A549 (cell line): Measurements from ENCODE around the gene ARMH2. TPM values are rescaled to one million over a fixed set of nuclear protein-coding genes. Genes with fewer than 3 reads are reported as not detected.
A peak's percentile ranks its signal among the peaks of the same experiment; 100 is the strongest.

ENCODE experiments used
- ATAC-seq, 2 experiments: fragments of 200-7000 bp in 1 of 2; fragments of >200 bp in 1 of 2; cut with Nextera tagmentation in 1 of 2; cut with Tn5 transposase in 1 of 2; 3 replicates each; pipeline versions ENCODE4 v1.8.0 to v1.9.1; 2018 to 2020; ENCODE audit warnings: mild to moderate bottlenecking in 1 of 2, moderate library complexity in 1 of 2
- CTCF ChIA-PET: fragments of 300-600 bp; sonication (Branson Sonifier 250); formaldehyde crosslinking; extraction: SDS; loops from one replicate; lab custom pipeline; 2021; ENCODE audit warnings: antibody characterized with exemption, inconsistent platforms; lab: Yijun Ruan, JAX
- POLR2A ChIA-PET: fragments of 350-600 bp; formaldehyde crosslinking; extraction: SDS; loops from one replicate; lab custom pipeline; 2021; ENCODE audit warnings: antibody characterized with exemption, inconsistent platforms; lab: Yijun Ruan, JAX
- DNase-seq, 2 experiments: peaks; one replicate each; pipeline versions ENCODE4 v3.0.0 to v3.0.0-alpha.2; 2011 to 2016; ENCODE audit warnings: low read depth in 1 of 2, low spot score in 1 of 2
- FAIRE-seq: peaks from 2 replicates; lab custom pipeline; 2011; peaks lifted over from hg19 to GRCh38; lab: Jason Lieb, UNC
- H3K27ac ChIP-seq, 2 experiments: fragments of >200 bp; sonication (Bioruptor Twin); formaldehyde crosslinking; 3 replicates each; pipeline ENCODE4 v1.5.1; 2016 to 2017
- H3K4me1 ChIP-seq: fragments of >200 bp; sonication (Bioruptor Twin); formaldehyde crosslinking; 3 replicates; pipeline ENCODE4 v1.6.1; 2016
- H3K4me2 ChIP-seq: fragments of >200 bp; sonication (Bioruptor Twin); formaldehyde crosslinking; 3 replicates; pipeline ENCODE4 v1.6.1; 2016
- H3K4me3 ChIP-seq: fragments of >200 bp; sonication (Bioruptor Twin); formaldehyde crosslinking; 3 replicates; pipeline ENCODE4 v1.5.1; 2016
- H3K9me3 ChIP-seq: fragments of >200 bp; sonication (Bioruptor Twin); formaldehyde crosslinking; 3 replicates; pipeline ENCODE4 v1.6.1; 2016
- CBX2 ChIP-seq: fragments of 200-600 bp; sonication (generic); IDR thresholded peaks from 2 replicates; pipeline ENCODE4 v1.6.1; 2016; ENCODE audit warnings: low read depth, mild to moderate bottlenecking, borderline replicate concordance
- CEBPB ChIP-seq, 2 experiments: fragments of >200 bp in 1 of 2; sonication (Bioruptor Twin) in 1 of 2; formaldehyde crosslinking in 1 of 2; IDR thresholded peaks; 2 replicates each; pipeline ENCODE4 v1.6.1; 2012 to 2016
- CHD2 ChIP-seq: fragments of 150-350 bp; IDR thresholded peaks from 2 replicates; pipeline ENCODE4 v1.6.1; 2014; ENCODE audit warnings: low read length; ENCODE audit not compliant: partially characterized antibody
- CHD4 ChIP-seq: fragments of 200-600 bp; sonication (generic); IDR thresholded peaks from 2 replicates; pipeline ENCODE4 v1.6.1; 2016; ENCODE audit warnings: antibody characterized with exemption, mild to moderate bottlenecking, borderline replicate concordance
- EHMT2 ChIP-seq: fragments of 200-600 bp; sonication (generic); IDR thresholded peaks from 2 replicates; pipeline ENCODE4 v1.6.1; 2016; ENCODE audit warnings: antibody characterized with exemption, low read depth, mild to moderate bottlenecking, moderate library complexity
- EP300 ChIP-seq, 2 experiments: fragments of >200 bp; sonication (Bioruptor Twin); formaldehyde crosslinking; IDR thresholded peaks; 2 replicates in 1 of 2; 3 replicates in 1 of 2; pipeline ENCODE4 v1.6.1; 2016 to 2017
- HDAC2 ChIP-seq: fragments of 200-600 bp; sonication (generic); IDR thresholded peaks from 2 replicates; pipeline ENCODE4 v1.6.1; 2016
- HES2 ChIP-seq: fragments of >200 bp; sonication (Bioruptor Twin); formaldehyde crosslinking; IDR thresholded peaks from 2 replicates; pipeline ENCODE4 v1.6.1; 2016
- HOXB5 ChIP-seq: fragments of 250-450 bp; sonication (Bioruptor Pico); IDR thresholded peaks from 2 replicates; pipeline ENCODE4 v1.5.0; 2020; ENCODE audit warnings: mild to moderate bottlenecking, moderate library complexity
- JUNB ChIP-seq: fragments of >200 bp; sonication (Bioruptor Twin); formaldehyde crosslinking; IDR thresholded peaks from 2 replicates; pipeline ENCODE4 v1.6.1; 2016
- KDM1A ChIP-seq: fragments of 200-600 bp; sonication (generic); IDR thresholded peaks from 2 replicates; pipeline ENCODE4 v1.6.1; 2016; ENCODE audit warnings: low read depth, mild to moderate bottlenecking
- NFE2L2 ChIP-seq: fragments of 150-350 bp; conservative IDR thresholded peaks from 2 replicates; pipeline ENCODE4 v1.6.1; 2014; ENCODE audit warnings: low read length
- RFX5 ChIP-seq: fragments of 450-650 bp; IDR thresholded peaks from 2 replicates; pipeline ENCODE4 v1.7.1; 2014; ENCODE audit warnings: antibody characterized with exemption, mild to moderate bottlenecking, moderate library complexity
- RNF2 ChIP-seq: fragments of 200-600 bp; sonication (generic); IDR thresholded peaks from 2 replicates; pipeline ENCODE4 v1.6.1; 2016; ENCODE audit warnings: low read depth, mild to moderate bottlenecking, antibody characterized with exemption, moderate library complexity, borderline replicate concordance
- SMC3 ChIP-seq: fragments of >200 bp; sonication (Bioruptor Twin); formaldehyde crosslinking; IDR thresholded peaks from 3 replicates; pipeline ENCODE4 v1.6.1; 2018; ENCODE audit warnings: inconsistent platforms
- SREBF2 ChIP-seq: fragments of 450-650 bp; IDR thresholded peaks from 2 replicates; pipeline ENCODE4 v1.6.1; 2014; ENCODE audit warnings: mild to moderate bottlenecking, moderate library complexity
- ZC3H11A ChIP-seq: fragments of 450-650 bp; IDR thresholded peaks from 2 replicates; pipeline ENCODE4 v1.6.1; 2014; ENCODE audit warnings: antibody characterized with exemption, mild to moderate bottlenecking
- ZFP36 ChIP-seq: fragments of 450-650 bp; IDR thresholded peaks from 2 replicates; pipeline ENCODE4 v1.6.1; 2014; ENCODE audit warnings: borderline replicate concordance; ENCODE audit not compliant: partially characterized antibody
- WGBS: methylation state at CpG from one replicate; pipeline ENCODE4 v1.1.6; 2017; ENCODE audit errors: missing lambda C conversion rate; 5-methylcytosine and 5-hydroxymethylcytosine counted together
- polyA plus RNA-seq, 4 experiments: library from polyadenylated mRNA; depleted of rRNA in 3 of 4; stranded (reverse); fragments of >200 nt; fragmentation: RNase III in 1 of 4; extraction: RNeasy Plus Mini Kit Qiagen cat#74134 plus additional on column Dnase treatment in 1 of 4; gene quantifications; 2 replicates in 3 of 4; 3 replicates in 1 of 4; pipeline ENCODE4 v1.2.3, GENCODE V29; 2011 to 2017
- TF ChIP-seq, protein P1 (sequence below): fragments of >200 bp; sonication (Bioruptor Twin); formaldehyde crosslinking; IDR thresholded peaks from 3 replicates; pipeline ENCODE4 v1.6.1; 2016
- TF ChIP-seq, protein P2 (sequence below): IDR thresholded peaks from 2 replicates; pipeline ENCODE4 v1.6.1; 2012
- TF ChIP-seq, protein P3 (sequence below): fragments of 250-450 bp; sonication (Bioruptor Pico); IDR thresholded peaks from 2 replicates; pipeline ENCODE4 v1.5.0; 2021; ENCODE audit warnings: mild to moderate bottlenecking, moderate library complexity, borderline replicate concordance
- TF ChIP-seq, protein P4 (sequence below): fragments of >200 bp; sonication (Bioruptor Twin); formaldehyde crosslinking; IDR thresholded peaks from 3 replicates; pipeline ENCODE4 v1.5.1; 2016
- TF ChIP-seq, protein P5 (sequence below): fragments of 450-650 bp; IDR thresholded peaks from 2 replicates; pipeline ENCODE4 v1.6.1; 2014; ENCODE audit warnings: antibody characterized with exemption

Gene ARMH2
- polyA plus RNA-seq, 2 of the 4 experiments (the other 2 are of a cell fraction): not detected

GRCh38 chr6:24788031-24788665, 10.6 kb downstream of the ARMH2 start:
- no peaks in the 10 kb centered on the region for H3K9me3 ChIP-seq
- FAIRE-seq (no peak), ATAC-seq (no peak)
- H3K27ac ChIP-seq: no peak overlapping the region
- no peak overlapping the region for H3K4me2 ChIP-seq
- TF ChIP-seq, protein P1, sequence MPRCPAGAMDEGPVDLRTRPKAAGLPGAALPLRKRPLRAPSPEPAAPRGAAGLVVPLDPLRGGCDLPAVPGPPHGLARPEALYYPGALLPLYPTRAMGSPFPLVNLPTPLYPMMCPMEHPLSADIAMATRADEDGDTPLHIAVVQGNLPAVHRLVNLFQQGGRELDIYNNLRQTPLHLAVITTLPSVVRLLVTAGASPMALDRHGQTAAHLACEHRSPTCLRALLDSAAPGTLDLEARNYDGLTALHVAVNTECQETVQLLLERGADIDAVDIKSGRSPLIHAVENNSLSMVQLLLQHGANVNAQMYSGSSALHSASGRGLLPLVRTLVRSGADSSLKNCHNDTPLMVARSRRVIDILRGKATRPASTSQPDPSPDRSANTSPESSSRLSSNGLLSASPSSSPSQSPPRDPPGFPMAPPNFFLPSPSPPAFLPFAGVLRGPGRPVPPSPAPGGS: no peak
- TF ChIP-seq EHMT2: no peak
- no peak for TF ChIP-seq HES2
- TF ChIP-seq, protein P2, sequence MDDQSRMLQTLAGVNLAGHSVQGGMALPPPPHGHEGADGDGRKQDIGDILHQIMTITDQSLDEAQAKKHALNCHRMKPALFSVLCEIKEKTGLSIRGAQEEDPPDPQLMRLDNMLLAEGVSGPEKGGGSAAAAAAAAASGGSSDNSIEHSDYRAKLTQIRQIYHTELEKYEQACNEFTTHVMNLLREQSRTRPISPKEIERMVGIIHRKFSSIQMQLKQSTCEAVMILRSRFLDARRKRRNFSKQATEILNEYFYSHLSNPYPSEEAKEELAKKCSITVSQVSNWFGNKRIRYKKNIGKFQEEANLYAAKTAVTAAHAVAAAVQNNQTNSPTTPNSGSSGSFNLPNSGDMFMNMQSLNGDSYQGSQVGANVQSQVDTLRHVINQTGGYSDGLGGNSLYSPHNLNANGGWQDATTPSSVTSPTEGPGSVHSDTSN: no peak
- no peak for TF ChIP-seq RFX5
- TF ChIP-seq, protein P3, sequence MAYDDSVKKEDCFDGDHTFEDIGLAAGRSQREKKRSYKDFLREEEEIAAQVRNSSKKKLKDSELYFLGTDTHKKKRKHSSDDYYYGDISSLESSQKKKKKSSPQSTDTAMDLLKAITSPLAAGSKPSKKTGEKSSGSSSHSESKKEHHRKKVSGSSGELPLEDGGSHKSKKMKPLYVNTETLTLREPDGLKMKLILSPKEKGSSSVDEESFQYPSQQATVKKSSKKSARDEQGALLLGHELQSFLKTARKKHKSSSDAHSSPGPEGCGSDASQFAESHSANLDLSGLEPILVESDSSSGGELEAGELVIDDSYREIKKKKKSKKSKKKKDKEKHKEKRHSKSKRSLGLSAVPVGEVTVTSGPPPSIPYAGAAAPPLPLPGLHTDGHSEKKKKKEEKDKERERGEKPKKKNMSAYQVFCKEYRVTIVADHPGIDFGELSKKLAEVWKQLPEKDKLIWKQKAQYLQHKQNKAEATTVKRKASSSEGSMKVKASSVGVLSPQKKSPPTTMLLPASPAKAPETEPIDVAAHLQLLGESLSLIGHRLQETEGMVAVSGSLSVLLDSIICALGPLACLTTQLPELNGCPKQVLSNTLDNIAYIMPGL (CRISPR knock-in tag): no peak
- TF ChIP-seq SMC3: no peak
- TF ChIP-seq, protein P4, sequence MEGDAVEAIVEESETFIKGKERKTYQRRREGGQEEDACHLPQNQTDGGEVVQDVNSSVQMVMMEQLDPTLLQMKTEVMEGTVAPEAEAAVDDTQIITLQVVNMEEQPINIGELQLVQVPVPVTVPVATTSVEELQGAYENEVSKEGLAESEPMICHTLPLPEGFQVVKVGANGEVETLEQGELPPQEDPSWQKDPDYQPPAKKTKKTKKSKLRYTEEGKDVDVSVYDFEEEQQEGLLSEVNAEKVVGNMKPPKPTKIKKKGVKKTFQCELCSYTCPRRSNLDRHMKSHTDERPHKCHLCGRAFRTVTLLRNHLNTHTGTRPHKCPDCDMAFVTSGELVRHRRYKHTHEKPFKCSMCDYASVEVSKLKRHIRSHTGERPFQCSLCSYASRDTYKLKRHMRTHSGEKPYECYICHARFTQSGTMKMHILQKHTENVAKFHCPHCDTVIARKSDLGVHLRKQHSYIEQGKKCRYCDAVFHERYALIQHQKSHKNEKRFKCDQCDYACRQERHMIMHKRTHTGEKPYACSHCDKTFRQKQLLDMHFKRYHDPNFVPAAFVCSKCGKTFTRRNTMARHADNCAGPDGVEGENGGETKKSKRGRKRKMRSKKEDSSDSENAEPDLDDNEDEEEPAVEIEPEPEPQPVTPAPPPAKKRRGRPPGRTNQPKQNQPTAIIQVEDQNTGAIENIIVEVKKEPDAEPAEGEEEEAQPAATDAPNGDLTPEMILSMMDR: no peak
- TF ChIP-seq JUNB: no peak
- TF ChIP-seq, protein P5, sequence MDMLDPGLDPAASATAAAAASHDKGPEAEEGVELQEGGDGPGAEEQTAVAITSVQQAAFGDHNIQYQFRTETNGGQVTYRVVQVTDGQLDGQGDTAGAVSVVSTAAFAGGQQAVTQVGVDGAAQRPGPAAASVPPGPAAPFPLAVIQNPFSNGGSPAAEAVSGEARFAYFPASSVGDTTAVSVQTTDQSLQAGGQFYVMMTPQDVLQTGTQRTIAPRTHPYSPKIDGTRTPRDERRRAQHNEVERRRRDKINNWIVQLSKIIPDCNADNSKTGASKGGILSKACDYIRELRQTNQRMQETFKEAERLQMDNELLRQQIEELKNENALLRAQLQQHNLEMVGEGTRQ: no peak
- no peak for TF ChIP-seq CHD4
- no peak for TF ChIP-seq HOXB5 (CRISPR knock-in tag)
- no peak for TF ChIP-seq ZFP36
- no peak for TF ChIP-seq CHD2
- TF ChIP-seq SREBF2: no peak
- no peak for TF ChIP-seq EP300 (IDR thresholded peaks at IDR 0.05)
- no peak for TF ChIP-seq RNF2
- TF ChIP-seq NFE2L2: no peak
- no peak for TF ChIP-seq ZC3H11A
- TF ChIP-seq, all 56 proteins: peak for 0
- Histone ChIP-seq H3K4me3 (no peak overlapping the region), H3K4me1 (no peaks in the 10 kb centered on the region)
- POLR2A ChIA-PET: no interaction called here
- 82% methylated on average over 4 of the region's 4 CpGs for WGBS
- CTCF ChIA-PET: no interaction called here
- DNase-seq: no peak

DNA sequence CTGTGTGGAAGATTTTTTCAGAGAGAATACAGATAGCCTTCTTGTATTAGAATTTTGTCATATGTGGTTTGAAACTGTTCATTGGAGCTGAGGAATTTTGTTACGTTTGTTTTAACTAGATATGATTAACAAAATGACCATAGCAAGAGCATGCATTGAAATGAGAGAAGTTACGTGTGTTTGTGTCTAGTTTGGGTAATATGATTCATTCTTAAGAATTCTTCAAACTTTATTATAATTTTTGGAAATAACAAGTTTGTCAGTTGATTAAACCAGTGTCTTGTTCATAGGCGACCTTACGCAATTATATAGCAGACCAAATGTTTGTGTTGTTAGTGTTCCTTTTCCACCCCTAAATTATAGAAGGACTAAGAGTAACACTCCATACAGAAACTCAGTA, 18.5 kb downstream of the ARMH2 start:
- TF ChIP-seq CBX2 (no peak), KDM1A (no peak), CEBPB (IDR thresholded peaks at IDR 0.05) (0 out of 4 replicates have a peak, but pooled peaks of 1 of the 2 experiments have one; percentile 26), HDAC2 (no peak)
- TF ChIP-seq, all 56 proteins: peak for 1

More for the DNA sequence above, 18.5 kb downstream of the ARMH2 start:
- Histone ChIP-seq H3K4me1 (peaks cover 36% of the 10 kb centered on the region; the same call in 2 of the 3 replicates), H3K4me3 (no peak overlapping the region), H3K9me3 (no peaks in the 10 kb centered on the region), H3K27ac (no peak overlapping the region), H3K4me2 (no peak overlapping the region; the same call in 1 of the 3 replicates)
- no peak for ATAC-seq
- no peak for DNase-seq
- ChIA-PET POLR2A (no interaction called here), CTCF (no interaction called here)
- 95% methylated on average over 4 of the region's 4 CpGs for WGBS
- FAIRE-seq: no peak
